Panc1 (cell line): ENCODE data around the gene FUT8. TPM values are rescaled to one million over a fixed set of nuclear protein-coding genes. Genes with fewer than 3 reads are reported as not detected.

ENCODE experiments used
- ATAC-seq: fragments of 200-7000 bp; cut with Tn5 transposase; 2 replicates; pipeline ENCODE4 v1.9.1; 2020; ENCODE audit warnings: mild to moderate bottlenecking, moderate library complexity
- BruUV-seq: library from RNA; stranded (reverse); fragments of 400-500 nt; replicated peaks from 2 replicates; lab custom pipeline; 2021; lab: Mats Ljungman, UMichigan
- CTCF ChIA-PET: fragments of 300-600 bp; sonication (Branson Sonifier 250); formaldehyde crosslinking; loops from one replicate; lab custom pipeline; 2022; ENCODE audit warnings: antibody characterized with exemption; lab: Charles Lee
- POLR2A ChIA-PET: fragments of 300-600 bp; sonication (Branson Sonifier 250); formaldehyde crosslinking; loops from one replicate; lab custom pipeline; 2022; ENCODE audit warnings: antibody characterized with exemption; lab: Charles Lee
- DNase-seq: peaks from one replicate; pipeline ENCODE4 v3.0.0-alpha.2; 2010; ENCODE audit warnings: low read depth, low spot score
- H3K27ac ChIP-seq: 2 replicates; pipeline ENCODE4 v1.5.1; 2011; ENCODE audit warnings: mild to moderate bottlenecking, low read length, inconsistent platforms
- H3K27me3 ChIP-seq: fragments of 200-500 bp; sonication (Bioruptor generic); 2 replicates; pipeline ENCODE4 v1.6.0; 2014; ENCODE audit warnings: low read length, inconsistent platforms; ENCODE audit not compliant: control insufficient read depth, insufficient read depth
- H3K36me3 ChIP-seq: fragments of 200-500 bp; sonication (Bioruptor generic); 2 replicates; pipeline ENCODE4 v1.5.1; 2014; ENCODE audit warnings: inconsistent platforms, mild to moderate bottlenecking, low read length, moderate library complexity; ENCODE audit not compliant: control insufficient read depth, insufficient read depth
- H3K4me1 ChIP-seq: 2 replicates; pipeline ENCODE4 v1.5.1; 2011; ENCODE audit warnings: inconsistent platforms, mild to moderate bottlenecking, low read length, moderate library complexity; ENCODE audit not compliant: control insufficient read depth, insufficient read depth
- H3K4me3 ChIP-seq, 2 experiments: 2 replicates each; pipeline ENCODE4 v1.5.1; 2011 to 2012; ENCODE audit warnings: low read depth in 2 of 2, low read length in 2 of 2, mild to moderate bottlenecking in 2 of 2, inconsistent platforms in 1 of 2, moderate library complexity in 1 of 2
- H3K9me3 ChIP-seq: fragments of 200-500 bp; sonication (Bioruptor generic); 2 replicates; pipeline ENCODE4 v1.5.1; 2014; ENCODE audit warnings: low read depth, mild to moderate bottlenecking, inconsistent platforms, low read length, moderate library complexity; ENCODE audit not compliant: control insufficient read depth, insufficient read depth
- CTCF ChIP-seq: fragments of 450-650 bp; IDR thresholded peaks from 2 replicates; pipeline ENCODE4 v1.5.1; 2017; ENCODE audit warnings: mild to moderate bottlenecking
- POLR2AphosphoS5 ChIP-seq: IDR thresholded peaks from 2 replicates; pipeline ENCODE4 v1.6.1; 2012; ENCODE audit warnings: mild to moderate bottlenecking, low read depth, low read length, moderate library complexity
- REST ChIP-seq, 2 experiments: IDR thresholded peaks; 2 replicates each; pipeline ENCODE4 v1.6.1; 2011 to 2012; ENCODE audit warnings: low read depth in 2 of 2, control low read depth in 1 of 2, low read length in 1 of 2, mild to moderate bottlenecking in 1 of 2, moderate library complexity in 1 of 2; ENCODE audit not compliant: insufficient read depth in 1 of 2
- SIN3A ChIP-seq: IDR thresholded peaks from 2 replicates; pipeline ENCODE4 v1.6.1; 2012; ENCODE audit warnings: low read depth, mild to moderate bottlenecking, low read length, moderate library complexity, borderline replicate concordance; ENCODE audit not compliant: insufficient read depth
- TCF7L2 ChIP-seq: IDR thresholded peaks from 2 replicates; pipeline ENCODE4 v1.6.1; 2011; ENCODE audit warnings: mild to moderate bottlenecking, low read depth, low read length, inconsistent platforms
- in situ Hi-C: cut with HindIII; loops from 2 replicates; pipeline ENCODE4 v1.10.0; 2016; ENCODE audit warnings: low sequenced_read_pairs, low pct_unique_long_range_greater_than_20kb
- intact Hi-C: fragments of 100-400 bp; cut with micrococcal nuclease; formaldehyde crosslinking; loops from one replicate; pipeline ENCODE4 v1.10.0; 2022; ENCODE audit not compliant: unreplicated experiment
- total RNA-seq: library from RNA; stranded (reverse); gene quantifications from one replicate; pipeline ENCODE4 v1.2.1, GENCODE V29; 2021; ENCODE audit not compliant: unreplicated experiment

The FUT8 gene
- total RNA-seq, 1 experiment from 2014 or later, result 31.4 TPM

GRCh38 chr14:65550779-65551643 is 138.5 kb downstream of the FUT8 start:
- Histone ChIP-seq H3K9me3 (no peaks in the 10 kb centered on the region), H3K27ac (no peak overlapping the region), H3K4me3 (no peak overlapping the region), H3K36me3 (no peaks in the 10 kb centered on the region), H3K4me1 (no peaks in the 10 kb centered on the region), H3K27me3 (no peaks in the 10 kb centered on the region)
- CTCF ChIA-PET, result no interaction called here
- POLR2A ChIA-PET, result no interaction called here
- in situ Hi-C loops (no loop called here), intact Hi-C loops (loop anchor here (1.0 kb wide), 1 partner anchor 13 kb away; no protein-coding TSS in a partner anchor)
- TF ChIP-seq REST (IDR thresholded peaks at IDR 0.05; ENCODE audit: insufficient read depth in 1 of 2, low read depth in 2 of 2, low read length in 1 of 2) (no peak), CTCF (no peak), SIN3A (no peak), POLR2AphosphoS5 (no peak), TCF7L2 (no peak)
- no peak for DNase-seq
- no TSS peak for BruUV-seq
- ATAC-seq, result no peak

GRCh38 chr14:65552724-65553123 is 140.2 kb downstream of the FUT8 start:
- Histone ChIP-seq H3K4me3 (no peak overlapping the region), H3K9me3 (no peaks in the 10 kb centered on the region), H3K4me1 (no peaks in the 10 kb centered on the region), H3K27ac (no peak overlapping the region), H3K36me3 (no peaks in the 10 kb centered on the region), H3K27me3 (no peaks in the 10 kb centered on the region)
- POLR2A ChIA-PET, result no interaction called here
- DNase-seq (no peak), ATAC-seq (no peak)
- TF ChIP-seq TCF7L2 (no peak), SIN3A (no peak), CTCF (no peak), REST (IDR thresholded peaks at IDR 0.05; ENCODE audit: insufficient read depth in 1 of 2, low read depth in 2 of 2, low read length in 1 of 2) (no peak), POLR2AphosphoS5 (no peak)
- BruUV-seq, result no TSS peak
- CTCF ChIA-PET, result no interaction called here
- in situ Hi-C loops, result no loop called here
- intact Hi-C loops, result no loop called here
